Epidermal melanocyte (primary cell): Measurements from ENCODE around the gene ATXN1.
"Not testable (repeated sequence)": the region's sequence is repeated elsewhere in the genome, so short reads cannot be mapped to it uniquely, and the experiment has no call there.

Source experiments
- DNase-seq: peaks from one replicate; pipeline ENCODE4 v3.0.0; 2011; ENCODE audit warnings: low spot score; ENCODE audit not compliant: insufficient read length

The ATXN1 gene

GRCh38 chr6:16393326-16393725, 367.9 kb downstream of the ATXN1 start:
- no peak for DNase-seq

GRCh38 chr6:16392010-16392409, 369.2 kb downstream of the ATXN1 start:
- no peak for DNase-seq

GRCh38 chr6:16391451-16391912, 369.8 kb downstream of the ATXN1 start:
- no peak for DNase-seq

- not testable (repeated sequence) for DNase-seq
Measured at GRCh38 chr6:16390909-16391450, 370.3 kb downstream of the ATXN1 start.

- no peak for DNase-seq
Measured at GRCh38 chr6:16389642-16390041, 371.6 kb downstream of the ATXN1 start.

GRCh38 chr6:16388488-16388887, 372.8 kb downstream of the ATXN1 start:
- peak; percentile 41 for DNase-seq

GRCh38 chr6:16386057-16386456, 375.2 kb downstream of the ATXN1 start:
- no peak for DNase-seq

GRCh38 chr6:16383607-16384206, 377.6 kb downstream of the ATXN1 start:
- DNase-seq: no peak

- not testable (repeated sequence) for DNase-seq
Measured at GRCh38 chr6:16381968-16382367, 379.3 kb downstream of the ATXN1 start.

GRCh38 chr6:16380220-16380809, 380.9 kb downstream of the ATXN1 start:
- no peak for DNase-seq

GRCh38 chr6:16378360-16378759, 382.9 kb downstream of the ATXN1 start:
- DNase-seq: not testable (repeated sequence)

GRCh38 chr6:16377470-16377869, 383.8 kb downstream of the ATXN1 start:
- no peak for DNase-seq

- DNase-seq: no peak
Measured at GRCh38 chr6:16375843-16376242, 385.4 kb downstream of the ATXN1 start.

- no peak for DNase-seq
Measured at GRCh38 chr6:16375206-16375605, 386.1 kb downstream of the ATXN1 start.

GRCh38 chr6:16374461-16375200, 386.6 kb downstream of the ATXN1 start:
- DNase-seq: no peak

- no peak for DNase-seq
Measured at GRCh38 chr6:16374016-16374415, 387.2 kb downstream of the ATXN1 start.

- DNase-seq: no peak
Measured at GRCh38 chr6:16372029-16372776, 389.1 kb downstream of the ATXN1 start.

GRCh38 chr6:16371401-16371800, 389.9 kb downstream of the ATXN1 start:
- no peak for DNase-seq

GRCh38 chr6:16370943-16371342, 390.3 kb downstream of the ATXN1 start:
- DNase-seq: no peak

- no peak for DNase-seq
Measured at GRCh38 chr6:16369989-16370388, 391.3 kb downstream of the ATXN1 start.

GRCh38 chr6:16369140-16369745, 392.0 kb downstream of the ATXN1 start:
- no peak for DNase-seq
